H1 (cell line): ENCODE measurements around the gene NUDT12. TPM values are rescaled to one million over a fixed set of nuclear protein-coding genes. Genes with fewer than 3 reads are reported as not detected.

Experiments
- CTCF ChIA-PET: fragments of 300-600 bp; sonication (Branson Sonifier 250); formaldehyde crosslinking; loops from one replicate; lab custom pipeline; 2021; ENCODE audit not compliant: partially characterized antibody; lab: Charles Lee
- POLR2A ChIA-PET: fragments of 300-600 bp; sonication (Branson Sonifier 250); formaldehyde crosslinking; loops from one replicate; lab custom pipeline; 2021; ENCODE audit warnings: inconsistent platforms; ENCODE audit not compliant: partially characterized antibody; lab: Charles Lee
- DNase-seq, 2 experiments: peaks; one replicate each; pipeline versions ENCODE4 v3.0.0 to v3.0.0-alpha.2; 2010 to 2022; ENCODE audit warnings: low spot score in 2 of 2, low read depth in 1 of 2, mixed read lengths in 1 of 2
- FAIRE-seq: peaks from 2 replicates; lab custom pipeline; 2011; peaks lifted over from hg19 to GRCh38; lab: Jason Lieb, UNC
- H2AFZ ChIP-seq: 2 replicates; pipeline ENCODE4 v1.8.1; 2012; ENCODE audit warnings: low read length, inconsistent platforms
- H2AK5ac ChIP-seq: 2 replicates; pipeline ENCODE4 v1.6.1; 2013; ENCODE audit warnings: low read depth, low read length
- H2BK120ac ChIP-seq: replicated peaks from 2 replicates; pipeline ENCODE3; 2013; ENCODE audit warnings: low read depth, low read length, inconsistent platforms
- H2BK12ac ChIP-seq: 2 replicates; pipeline ENCODE4 v1.6.1; 2013; ENCODE audit warnings: low read depth, low read length
- H2BK15ac ChIP-seq: 2 replicates; pipeline ENCODE4 v1.6.1; 2013; ENCODE audit warnings: low read length
- H2BK20ac ChIP-seq: 2 replicates; pipeline ENCODE4 v1.6.1; 2013; ENCODE audit warnings: low read length
- H2BK5ac ChIP-seq: 2 replicates; pipeline ENCODE4 v1.6.1; 2013; ENCODE audit warnings: low read depth, low read length
- H3K14ac ChIP-seq: 2 replicates; pipeline ENCODE4 v1.6.1; 2013; ENCODE audit warnings: inconsistent platforms; ENCODE audit not compliant: insufficient read length
- H3K18ac ChIP-seq: 2 replicates; pipeline ENCODE4 v1.6.1; 2013; ENCODE audit warnings: low read length; ENCODE audit errors: extremely low read depth
- H3K23ac ChIP-seq: 2 replicates; pipeline ENCODE4 v1.6.1; 2013; ENCODE audit warnings: inconsistent platforms; ENCODE audit not compliant: insufficient read length
- H3K23me2 ChIP-seq: 2 replicates; pipeline ENCODE4 v1.6.1; 2013; ENCODE audit warnings: low read depth, low read length
- H3K27ac ChIP-seq: 2 replicates; pipeline ENCODE4 v1.6.1; 2011; ENCODE audit warnings: low read depth, low read length, inconsistent platforms
- H3K27me3 ChIP-seq, 4 experiments: replicated peaks in 1 of 4; 1 replicate in 1 of 4; 2 replicates in 3 of 4; pipeline versions ENCODE4 v1.6.1 to v1.8.1; 2011 to 2013; ENCODE audit warnings: low read length in 3 of 4, mild to moderate bottlenecking in 3 of 4, inconsistent platforms in 2 of 4, mixed read lengths in 2 of 4, moderate library complexity in 1 of 4; ENCODE audit not compliant: control insufficient read depth in 3 of 4, insufficient read depth in 3 of 4; ENCODE audit errors: extremely low read depth in 1 of 4
- H3K36me3 ChIP-seq, 4 experiments: 2 replicates each; pipeline versions ENCODE4 v1.6.1 to v1.8.1; 2011 to 2013; ENCODE audit warnings: mild to moderate bottlenecking in 4 of 4, low read length in 3 of 4, moderate library complexity in 2 of 4, control low read depth in 1 of 4, inconsistent platforms in 1 of 4; ENCODE audit not compliant: insufficient read depth in 4 of 4, control insufficient read depth in 2 of 4
- H3K4ac ChIP-seq: replicated peaks from 2 replicates; pipeline ENCODE3; 2013; ENCODE audit warnings: low read length, low read depth, mixed read lengths, inconsistent platforms; ENCODE audit not compliant: insufficient read length
- H3K4me1 ChIP-seq, 4 experiments: replicated peaks in 1 of 4; 1 replicate in 1 of 4; 2 replicates in 3 of 4; pipeline versions ENCODE4 v1.6.1 to v1.8.1; 2011 to 2013; ENCODE audit warnings: low read length in 3 of 4, inconsistent platforms in 2 of 4, mixed read lengths in 1 of 4; ENCODE audit not compliant: insufficient read depth in 4 of 4, control insufficient read depth in 3 of 4
- H3K4me2 ChIP-seq, 2 experiments: 2 replicates each; pipeline versions ENCODE4 v1.6.1 to v1.8.1; 2011 to 2013; ENCODE audit warnings: low read depth in 2 of 2, low read length in 2 of 2, control low read depth in 1 of 2, inconsistent platforms in 1 of 2, mild to moderate bottlenecking in 1 of 2; ENCODE audit not compliant: insufficient read depth in 1 of 2
- H3K4me3 ChIP-seq, 4 experiments: fragments of 200-600, 300-600 bp in 1 of 4; sonication (generic), shearing (Covaris generic), sonication (Bioruptor Twin) in 1 of 4; 2 replicates each; pipeline versions ENCODE4 v1.5.1 to v1.8.1; 2011 to 2016; ENCODE audit warnings: low read length in 4 of 4, low read depth in 3 of 4, control low read depth in 2 of 4, inconsistent platforms in 2 of 4, mild to moderate bottlenecking in 2 of 4, mixed read lengths in 1 of 4, moderate library complexity in 1 of 4; ENCODE audit not compliant: insufficient read depth in 2 of 4; ENCODE audit errors: extremely low read depth in 1 of 4
- H3K56ac ChIP-seq: replicated peaks from 2 replicates; pipeline ENCODE3; 2013; ENCODE audit warnings: low read depth, mild to moderate bottlenecking, mixed read lengths, low read length, inconsistent platforms; ENCODE audit not compliant: insufficient read length
- H3K79me1 ChIP-seq: 2 replicates; pipeline ENCODE4 v1.6.1; 2013; ENCODE audit warnings: low read depth, low read length, control low read depth
- H3K79me2 ChIP-seq, 2 experiments: 2 replicates each; pipeline versions ENCODE4 v1.6.1 to v1.8.1; 2012 to 2013; ENCODE audit warnings: low read length in 2 of 2, mild to moderate bottlenecking in 2 of 2, inconsistent platforms in 1 of 2; ENCODE audit not compliant: insufficient read depth in 2 of 2, control insufficient read depth in 1 of 2
- H3K9ac ChIP-seq, 4 experiments: replicated peaks in 1 of 4; 1 replicate in 1 of 4; 2 replicates in 3 of 4; pipeline versions ENCODE4 v1.6.1 to v1.8.1; 2011 to 2013; ENCODE audit warnings: low read depth in 3 of 4, low read length in 3 of 4, control low read depth in 2 of 4, mild to moderate bottlenecking in 2 of 4, moderate library complexity in 2 of 4, inconsistent platforms in 1 of 4; ENCODE audit errors: extremely low read depth in 1 of 4
- H3K9me3 ChIP-seq, 2 experiments: 2 replicates each; pipeline versions ENCODE4 v1.6.1 to v1.8.1; 2012 to 2013; ENCODE audit warnings: mild to moderate bottlenecking in 2 of 2, moderate library complexity in 2 of 2, control low read depth in 1 of 2, inconsistent platforms in 1 of 2, low read depth in 1 of 2, low read length in 1 of 2, mixed read lengths in 1 of 2; ENCODE audit not compliant: insufficient read depth in 2 of 2
- H4K20me1 ChIP-seq, 2 experiments: replicated peaks in 1 of 2; 2 replicates each; pipeline versions ENCODE3 to v1.8.1; 2011 to 2013; ENCODE audit warnings: inconsistent platforms in 2 of 2, low read length in 2 of 2, mild to moderate bottlenecking in 1 of 2; ENCODE audit not compliant: insufficient read depth in 2 of 2, control insufficient read depth in 1 of 2
- H4K5ac ChIP-seq: 2 replicates; pipeline ENCODE4 v1.6.1; 2013; ENCODE audit warnings: low read length, low read depth, mixed read lengths, inconsistent platforms; ENCODE audit not compliant: insufficient read length
- H4K8ac ChIP-seq: 2 replicates; pipeline ENCODE4 v1.8.0; 2013; ENCODE audit warnings: mild to moderate bottlenecking, moderate library complexity, low read length, inconsistent platforms; ENCODE audit not compliant: insufficient read depth; ENCODE audit errors: extremely low read depth
- H4K91ac ChIP-seq: replicated peaks from 2 replicates; pipeline ENCODE3; 2013; ENCODE audit warnings: low read length, mixed read lengths, inconsistent platforms; ENCODE audit not compliant: insufficient read length
- RAD21 ChIP-seq, 2 experiments: IDR thresholded peaks in 1 of 2; conservative IDR thresholded peaks in 1 of 2; 2 replicates each; pipeline ENCODE4 v1.6.1; 2011; ENCODE audit warnings: low read depth in 2 of 2, low read length in 2 of 2, improper control_type of control experiment in 1 of 2, inconsistent platforms in 1 of 2, mild to moderate bottlenecking in 1 of 2, moderate library complexity in 1 of 2
- WGBS, 2 experiments: shearing (Covaris generic) in 1 of 2; methylation state at CpG; one replicate each; pipeline versions ENCODE4 v1.1.6 to v1.1.7; 2013 to 2015; ENCODE audit warnings: low lambda C conversion rate in 2 of 2, mixed read lengths in 2 of 2, inconsistent platforms in 1 of 2, low coverage in 1 of 2, missing lambda C conversion rate in 1 of 2; ENCODE audit not compliant: insufficient replicate concordance in 2 of 2, insufficient coverage in 1 of 2, insufficient read length in 1 of 2; ENCODE audit errors: extremely low coverage in 1 of 2, missing lambda C conversion rate in 1 of 2; 5-methylcytosine and 5-hydroxymethylcytosine counted together
- polyA plus RNA-seq, 7 experiments: library from polyadenylated mRNA; depleted of rRNA in 3 of 7; stranded (reverse) in 5 of 7; unstranded in 2 of 7; fragments of >200 nt in 5 of 7; fragments of 200-250 nt in 2 of 7; gene quantifications; 1 replicate in 5 of 7; 2 replicates in 1 of 7; 4 replicates in 1 of 7; pipeline versions ENCODE4 v1.2.1 to v1.2.3, GENCODE V29; 2011 to 2013; ENCODE audit warnings: missing spikeins in 2 of 7, mixed read lengths in 2 of 7
- total RNA-seq: library from RNA; stranded (reverse); fragmentation: NEBNext Ultra II Directional; extraction: Animal tissue kit (Norgen Biotek cat#: 25700); gene quantifications from 2 replicates; pipeline ENCODE4 v1.2.1, GENCODE V29; 2021
- TF ChIP-seq, protein P1 (sequence below), 3 experiments: IDR thresholded peaks; 1 replicate in 2 of 3; 2 replicates in 1 of 3; pipeline versions ENCODE4 v1.5.1 to v1.6.1; 2011; ENCODE audit warnings: low read length in 3 of 3, mild to moderate bottlenecking in 3 of 3, inconsistent platforms in 2 of 3, low read depth in 1 of 3, moderate library complexity in 1 of 3; ENCODE audit not compliant: insufficient read depth in 1 of 3; ENCODE audit errors: control extremely low read depth in 1 of 3
- TF ChIP-seq, protein P2 (sequence below): IDR thresholded peaks from 2 replicates; pipeline ENCODE4 v1.6.1; 2012; ENCODE audit warnings: inconsistent platforms

The NUDT12 gene
- total and polyA plus RNA-seq, 2 of the 8 experiments (the other 6 are each of a cell fraction or from before 2014, with no cell fraction given) = 3.6 to 12.5 TPM

DNA sequence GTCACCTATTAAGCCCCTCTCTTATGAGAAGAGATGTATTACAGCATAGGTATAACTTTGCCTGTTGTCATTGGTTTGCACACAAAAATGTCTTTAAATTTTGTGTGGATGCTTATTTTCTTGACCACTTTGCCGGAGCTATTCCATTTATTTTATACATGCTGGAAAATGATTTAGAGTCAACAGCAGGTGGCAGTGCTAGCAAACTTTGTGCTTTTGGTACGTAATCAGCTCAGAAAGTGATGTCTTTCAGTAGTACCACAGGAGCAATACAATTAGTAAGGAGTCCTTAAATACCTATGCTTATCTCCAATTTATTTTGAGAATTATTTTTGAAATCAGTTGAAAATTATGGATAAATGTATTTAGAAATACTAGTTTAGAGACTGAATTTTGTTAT, 19.8 kb upstream of the NUDT12 start:
- H3K56ac ChIP-seq = no peak overlapping the region
- no peaks in the 10 kb centered on the region for H3K36me3 ChIP-seq
- H3K4ac ChIP-seq = no peak overlapping the region
- WGBS, 2 experiments = 50% methylated on average over 2 of the region's 2 CpGs; no CpG with 5 or more reads in 1 of the 2 experiments
- no peak overlapping the region for H3K4me2 ChIP-seq
- H4K91ac ChIP-seq = no peak overlapping the region
- no peak overlapping the region for H2BK15ac ChIP-seq
- H4K20me1 ChIP-seq = no peaks in the 10 kb centered on the region
- H3K23ac ChIP-seq = no peak overlapping the region
- H3K4me3 ChIP-seq = no peak overlapping the region
- POLR2A ChIA-PET = no interaction called here
- H4K8ac ChIP-seq = no peak overlapping the region
- no peak overlapping the region for H3K14ac ChIP-seq
- TF ChIP-seq, protein P1, sequence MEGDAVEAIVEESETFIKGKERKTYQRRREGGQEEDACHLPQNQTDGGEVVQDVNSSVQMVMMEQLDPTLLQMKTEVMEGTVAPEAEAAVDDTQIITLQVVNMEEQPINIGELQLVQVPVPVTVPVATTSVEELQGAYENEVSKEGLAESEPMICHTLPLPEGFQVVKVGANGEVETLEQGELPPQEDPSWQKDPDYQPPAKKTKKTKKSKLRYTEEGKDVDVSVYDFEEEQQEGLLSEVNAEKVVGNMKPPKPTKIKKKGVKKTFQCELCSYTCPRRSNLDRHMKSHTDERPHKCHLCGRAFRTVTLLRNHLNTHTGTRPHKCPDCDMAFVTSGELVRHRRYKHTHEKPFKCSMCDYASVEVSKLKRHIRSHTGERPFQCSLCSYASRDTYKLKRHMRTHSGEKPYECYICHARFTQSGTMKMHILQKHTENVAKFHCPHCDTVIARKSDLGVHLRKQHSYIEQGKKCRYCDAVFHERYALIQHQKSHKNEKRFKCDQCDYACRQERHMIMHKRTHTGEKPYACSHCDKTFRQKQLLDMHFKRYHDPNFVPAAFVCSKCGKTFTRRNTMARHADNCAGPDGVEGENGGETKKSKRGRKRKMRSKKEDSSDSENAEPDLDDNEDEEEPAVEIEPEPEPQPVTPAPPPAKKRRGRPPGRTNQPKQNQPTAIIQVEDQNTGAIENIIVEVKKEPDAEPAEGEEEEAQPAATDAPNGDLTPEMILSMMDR (IDR thresholded peaks at IDR 0.05; ENCODE audit: control extremely low read depth in 1 of 3, insufficient read depth in 1 of 3, low read depth in 1 of 3, low read length in 3 of 3) = peak in 2 of 3 experiments; percentile 52 to 54; a peak in 3 of 4 replicates
- TF ChIP-seq, protein P2, sequence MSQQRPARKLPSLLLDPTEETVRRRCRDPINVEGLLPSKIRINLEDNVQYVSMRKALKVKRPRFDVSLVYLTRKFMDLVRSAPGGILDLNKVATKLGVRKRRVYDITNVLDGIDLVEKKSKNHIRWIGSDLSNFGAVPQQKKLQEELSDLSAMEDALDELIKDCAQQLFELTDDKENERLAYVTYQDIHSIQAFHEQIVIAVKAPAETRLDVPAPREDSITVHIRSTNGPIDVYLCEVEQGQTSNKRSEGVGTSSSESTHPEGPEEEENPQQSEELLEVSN = no peak
- peak; percentile 86 to 87 for TF ChIP-seq RAD21 (IDR thresholded peaks at IDR 0.05 in 1 of 2, conservative IDR thresholded peaks at IDR 0.05 in 1 of 2; ENCODE audit: low read depth in 2 of 2, low read length in 2 of 2)
- no peak overlapping the region for H2BK5ac ChIP-seq
- CTCF ChIA-PET = interaction anchor here (0.6 to 5.8 kb wide), 16 partner anchors 26 to 607 kb away, joined by 3 to 47 read pairs (median 3); no protein-coding TSS in a partner anchor
- H4K5ac ChIP-seq = no peak overlapping the region
- peaks cover 0 to 4% (median 0%) of the 10 kb centered on the region in 4 experiments; a peak in 2 of 7 replicates for H3K4me1 ChIP-seq
- H3K18ac ChIP-seq = no peak overlapping the region
- H3K27me3 ChIP-seq = no peaks in the 10 kb centered on the region
- H3K9me3 ChIP-seq = no peaks in the 10 kb centered on the region
- no peaks in the 10 kb centered on the region for H3K23me2 ChIP-seq
- H3K9ac ChIP-seq = no peak overlapping the region
- no peak overlapping the region for H3K27ac ChIP-seq
- H2BK120ac ChIP-seq = no peak overlapping the region
- H3K79me2 ChIP-seq = no peaks in the 10 kb centered on the region
- DNase-seq (no peak), FAIRE-seq (no peak)
- no peak overlapping the region for H2AK5ac ChIP-seq
- H2BK20ac ChIP-seq = no peak overlapping the region
- no peak overlapping the region for H2AFZ ChIP-seq
- H2BK12ac ChIP-seq = no peak overlapping the region
- no peaks in the 10 kb centered on the region for H3K79me1 ChIP-seq
